Neural progenitor cell (in vitro differentiated cells): ENCODE measurements around the gene BRD1. TPM values are rescaled to one million over a fixed set of nuclear protein-coding genes. Genes with fewer than 3 reads are reported as not detected.

ENCODE experiments used
- DNase-seq: peaks from one replicate; pipeline ENCODE4 v3.0.0-alpha.2; 2016; ENCODE audit warnings: low spot score
- H2AFZ ChIP-seq: fragments of 200-600 bp; sonication (generic); replicated peaks from 2 replicates; pipeline ENCODE4 v1.6.1; 2016; ENCODE audit warnings: antibody characterized with exemption
- H3F3A ChIP-seq: fragments of 200-600 bp; sonication (generic); 2 replicates; pipeline ENCODE4 v1.6.1; 2016; ENCODE audit warnings: antibody characterized with exemption, low read depth
- H3K27ac ChIP-seq: fragments of 200-600 bp; sonication (generic); 2 replicates; pipeline ENCODE4 v1.5.1; 2016; ENCODE audit warnings: mild to moderate bottlenecking
- H3K27me3 ChIP-seq: fragments of 200-600 bp; sonication (generic); 2 replicates; pipeline ENCODE4 v1.6.1; 2016; ENCODE audit warnings: mild to moderate bottlenecking, moderate library complexity
- H3K36me3 ChIP-seq: fragments of 200-600 bp; sonication (generic); 2 replicates; pipeline ENCODE4 v1.5.1; 2016
- H3K4me1 ChIP-seq: fragments of 200-600 bp; sonication (generic); 2 replicates; pipeline ENCODE4 v1.6.1; 2016; ENCODE audit warnings: mixed run types
- H3K4me2 ChIP-seq: fragments of 200-600 bp; sonication (generic); 2 replicates; pipeline ENCODE4 v1.6.1; 2016
- H3K4me3 ChIP-seq: fragments of 200-600 bp; sonication (generic); 2 replicates; pipeline ENCODE4 v1.5.1; 2016
- H3K79me2 ChIP-seq: fragments of 200-600 bp; sonication (generic); 2 replicates; pipeline ENCODE4 v1.6.1; 2016; ENCODE audit warnings: low read depth
- H3K9ac ChIP-seq: fragments of 200-600 bp; sonication (generic); 2 replicates; pipeline ENCODE4 v1.6.1; 2016
- H3K9me3 ChIP-seq: fragments of 200-600 bp; sonication (generic); 2 replicates; pipeline ENCODE4 v1.5.1; 2016; ENCODE audit warnings: low read depth
- H4K20me1 ChIP-seq: fragments of 200-600 bp; sonication (generic); 2 replicates; pipeline ENCODE4 v1.6.1; 2016; ENCODE audit warnings: low read depth
- H3K27ac Mint-ChIP-seq: 3 replicates; pipeline ENCODE4 v1.8.0; 2021; ENCODE audit warnings: mixed read lengths
- H3K27me3 Mint-ChIP-seq: 2 replicates; pipeline ENCODE4 v1.8.0; 2022; ENCODE audit warnings: low read depth, mild to moderate bottlenecking, inconsistent platforms, moderate library complexity, mixed read lengths; ENCODE audit not compliant: insufficient read depth
- H3K36me3 Mint-ChIP-seq: 3 replicates; pipeline ENCODE4 v1.8.0; 2021; ENCODE audit warnings: mixed read lengths
- H3K4me1 Mint-ChIP-seq: 3 replicates; pipeline ENCODE4 v1.8.0; 2021; ENCODE audit warnings: mixed read lengths
- H3K4me3 Mint-ChIP-seq: 3 replicates; pipeline ENCODE4 v1.8.0; 2021; ENCODE audit warnings: mild to moderate bottlenecking, moderate library complexity, mixed read lengths
- H3K9me3 Mint-ChIP-seq: 3 replicates; pipeline ENCODE4 v1.8.0; 2020; ENCODE audit warnings: mixed read lengths
- EZH2 ChIP-seq: fragments of 200-600 bp; sonication (generic); IDR thresholded peaks from 2 replicates; pipeline ENCODE4 v1.6.1; 2017; ENCODE audit warnings: antibody characterized with exemption, mild to moderate bottlenecking, moderate library complexity
- EZH2phosphoT487 ChIP-seq: fragments of 200-600 bp; sonication (generic); IDR thresholded peaks from 2 replicates; pipeline ENCODE4 v1.6.1; 2017; ENCODE audit warnings: antibody characterized with exemption
- total RNA-seq: library from RNA; depleted of rRNA; stranded (reverse); fragments of >200 nt; gene quantifications from 2 replicates; pipeline ENCODE4 v1.2.3, GENCODE V29; 2015; ENCODE audit warnings: low replicate concordance
- TF ChIP-seq, protein P1 (sequence below): fragments of 200-600 bp; sonication (generic); IDR thresholded peaks from 2 replicates; pipeline ENCODE4 v1.5.1; 2017; ENCODE audit warnings: antibody characterized with exemption, mild to moderate bottlenecking

Gene BRD1
- total RNA-seq, 1 donor from 2014 or later: 31.2 TPM

DNA sequence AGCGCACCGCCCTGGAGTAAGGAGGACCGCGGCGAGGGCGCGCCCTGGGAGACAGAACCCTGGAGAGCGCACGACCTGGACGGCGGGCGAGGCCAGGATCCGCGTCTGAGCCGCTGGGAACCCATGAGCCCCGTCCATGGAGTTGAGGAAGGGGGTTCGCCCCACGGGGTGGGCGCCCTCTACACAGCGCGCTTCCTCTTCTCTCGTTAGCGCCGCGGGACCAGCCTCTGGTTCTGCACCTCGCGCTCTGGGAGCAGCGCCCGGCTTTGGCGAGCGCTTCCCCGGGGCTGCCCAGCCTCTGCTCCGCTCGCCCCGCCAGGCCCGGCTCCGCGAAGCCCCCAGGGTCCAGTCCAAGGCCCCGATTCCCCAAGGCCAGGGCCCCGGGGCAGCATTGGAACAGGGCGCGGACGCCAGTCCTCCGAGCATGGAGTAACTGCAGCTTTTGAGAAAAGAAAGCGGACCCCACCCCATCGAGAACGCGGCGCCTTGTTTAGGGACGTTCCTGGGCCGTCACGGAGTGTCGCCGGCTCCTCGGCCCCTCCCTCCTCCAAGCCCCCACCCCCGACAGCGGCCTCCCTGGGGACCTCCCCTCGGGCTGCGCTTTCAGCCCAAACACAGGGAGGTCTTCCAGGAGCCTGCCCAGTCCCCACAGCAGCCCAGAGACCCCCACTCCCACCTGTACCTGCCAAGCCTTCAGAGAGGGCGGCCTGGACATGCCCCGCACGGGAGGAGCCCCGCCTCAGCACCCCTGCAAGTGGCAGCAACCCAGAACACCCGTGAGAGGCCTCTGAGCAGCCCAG lies 56.2 kb downstream of the BRD1 start:
- no peaks in the 10 kb centered on the region for H3K9me3 ChIP-seq
- H3K27me3 ChIP-seq: no peaks in the 10 kb centered on the region
- H3K4me1 Mint-ChIP-seq: peaks cover 2% of the 10 kb centered on the region
- H3K4me1 ChIP-seq: no peaks in the 10 kb centered on the region
- peaks cover 8% of the 10 kb centered on the region for H3K9me3 Mint-ChIP-seq
- no peak overlapping the region for H3K4me2 ChIP-seq
- TF ChIP-seq EZH2phosphoT487 (no peak), EZH2 (no peak)
- TF ChIP-seq, protein P1, sequence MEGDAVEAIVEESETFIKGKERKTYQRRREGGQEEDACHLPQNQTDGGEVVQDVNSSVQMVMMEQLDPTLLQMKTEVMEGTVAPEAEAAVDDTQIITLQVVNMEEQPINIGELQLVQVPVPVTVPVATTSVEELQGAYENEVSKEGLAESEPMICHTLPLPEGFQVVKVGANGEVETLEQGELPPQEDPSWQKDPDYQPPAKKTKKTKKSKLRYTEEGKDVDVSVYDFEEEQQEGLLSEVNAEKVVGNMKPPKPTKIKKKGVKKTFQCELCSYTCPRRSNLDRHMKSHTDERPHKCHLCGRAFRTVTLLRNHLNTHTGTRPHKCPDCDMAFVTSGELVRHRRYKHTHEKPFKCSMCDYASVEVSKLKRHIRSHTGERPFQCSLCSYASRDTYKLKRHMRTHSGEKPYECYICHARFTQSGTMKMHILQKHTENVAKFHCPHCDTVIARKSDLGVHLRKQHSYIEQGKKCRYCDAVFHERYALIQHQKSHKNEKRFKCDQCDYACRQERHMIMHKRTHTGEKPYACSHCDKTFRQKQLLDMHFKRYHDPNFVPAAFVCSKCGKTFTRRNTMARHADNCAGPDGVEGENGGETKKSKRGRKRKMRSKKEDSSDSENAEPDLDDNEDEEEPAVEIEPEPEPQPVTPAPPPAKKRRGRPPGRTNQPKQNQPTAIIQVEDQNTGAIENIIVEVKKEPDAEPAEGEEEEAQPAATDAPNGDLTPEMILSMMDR: no peak
- no peak overlapping the region for H3K4me3 Mint-ChIP-seq
- H3K4me3 ChIP-seq: no peak overlapping the region
- no peak overlapping the region for H3K27ac Mint-ChIP-seq
- peaks cover 13% of the 10 kb centered on the region for H3K36me3 Mint-ChIP-seq
- peaks cover 12% of the 10 kb centered on the region for H3K27me3 Mint-ChIP-seq
- H3K36me3 ChIP-seq: no peaks in the 10 kb centered on the region
- DNase-seq: no peak
- no peak overlapping the region for H2AFZ ChIP-seq
- H3K27ac ChIP-seq: no peak overlapping the region
- peaks cover 23% of the 10 kb centered on the region for H4K20me1 ChIP-seq
- H3K9ac ChIP-seq: no peak overlapping the region
- peaks cover 14% of the 10 kb centered on the region for H3F3A ChIP-seq
- H3K79me2 ChIP-seq: no peaks in the 10 kb centered on the region

GRCh38 chr22:49770547-49771265 lies 57.0 kb downstream of the BRD1 start:
- DNase-seq: no peak
- Histone ChIP-seq H3K27me3 (no peaks in the 10 kb centered on the region), H3K4me3 (no peak overlapping the region), H3K9me3 (no peaks in the 10 kb centered on the region), H3K27ac (no peak overlapping the region), H3K4me2 (no peak overlapping the region), H3K4me1 (no peaks in the 10 kb centered on the region), H3K79me2 (no peaks in the 10 kb centered on the region), H3K36me3 (no peaks in the 10 kb centered on the region), H4K20me1 (peaks cover 17% of the 10 kb centered on the region), H3F3A (peaks cover 14% of the 10 kb centered on the region), H3K9ac (no peak overlapping the region), H2AFZ (no peak overlapping the region)
- Mint-ChIP-seq H3K4me1 (peaks cover 2% of the 10 kb centered on the region), H3K27ac (no peak overlapping the region), H3K27me3 (peaks cover 12% of the 10 kb centered on the region), H3K4me3 (no peak overlapping the region), H3K9me3 (peaks cover 10% of the 10 kb centered on the region), H3K36me3 (peaks cover 13% of the 10 kb centered on the region)
- TF ChIP-seq EZH2phosphoT487: no peak
- TF ChIP-seq EZH2: no peak
- TF ChIP-seq, protein P1: no peak

DNA sequence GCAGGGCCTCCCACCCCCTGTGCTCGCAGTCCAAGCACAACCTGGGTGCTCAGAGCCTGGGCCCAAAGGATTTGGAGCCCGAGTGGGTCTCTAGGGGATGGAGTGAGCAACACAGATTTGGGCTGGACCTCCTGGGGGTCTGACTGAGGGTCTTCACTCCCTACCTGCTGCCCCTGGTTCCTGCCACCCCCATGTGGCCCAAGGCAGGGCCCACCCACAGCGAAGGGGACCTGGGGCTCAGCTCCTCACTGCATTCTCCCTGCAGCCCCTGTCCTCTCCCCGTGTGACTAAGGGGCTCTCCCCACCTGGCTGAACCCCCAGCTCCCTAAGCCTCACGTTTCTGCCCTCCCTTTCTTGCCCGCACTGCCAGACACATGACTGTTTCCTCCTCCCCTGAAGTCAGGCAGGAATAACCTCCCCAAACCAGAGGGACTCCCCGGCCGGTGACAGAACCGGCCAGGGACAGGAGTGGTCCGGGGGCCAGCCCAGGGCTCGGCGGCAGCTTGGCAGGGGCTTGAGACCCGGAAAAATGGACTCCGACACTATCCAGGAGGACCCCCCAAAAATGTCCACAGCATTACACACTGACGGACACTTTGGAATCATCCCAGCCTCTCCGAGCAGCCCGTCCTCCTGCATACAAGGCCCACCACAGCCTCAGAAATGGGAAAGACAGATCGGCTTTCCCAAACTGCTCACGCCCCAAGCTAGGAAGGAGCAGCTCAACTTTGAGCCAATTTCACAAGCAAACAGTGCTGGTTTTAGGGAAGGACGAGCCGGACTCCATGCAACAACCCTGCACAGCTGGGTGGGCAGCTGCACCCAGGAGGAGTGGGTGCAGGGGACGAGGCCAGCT lies 57.8 kb downstream of the BRD1 start:
- no peak for TF ChIP-seq EZH2phosphoT487
- TF ChIP-seq, protein P1: no peak
- TF ChIP-seq EZH2: no peak
- Histone ChIP-seq H3F3A (peaks cover 14% of the 10 kb centered on the region), H2AFZ (no peak overlapping the region), H3K9me3 (no peaks in the 10 kb centered on the region), H4K20me1 (peaks cover 13% of the 10 kb centered on the region), H3K4me2 (no peak overlapping the region), H3K4me3 (no peak overlapping the region), H3K9ac (no peak overlapping the region), H3K36me3 (no peaks in the 10 kb centered on the region), H3K27me3 (no peaks in the 10 kb centered on the region), H3K27ac (no peak overlapping the region), H3K4me1 (no peaks in the 10 kb centered on the region), H3K79me2 (no peaks in the 10 kb centered on the region)
- Mint-ChIP-seq H3K36me3 (peaks cover 13% of the 10 kb centered on the region), H3K4me1 (peaks cover 2% of the 10 kb centered on the region), H3K9me3 (peaks cover 10% of the 10 kb centered on the region), H3K4me3 (no peak overlapping the region), H3K27ac (no peak overlapping the region), H3K27me3 (peaks cover 12% of the 10 kb centered on the region)
- DNase-seq: no peak
